ENCODE data around the gene TRAPPC8. TPM values are rescaled to one million over a fixed set of nuclear protein-coding genes. Genes with fewer than 3 reads are reported as not detected.
A peak's percentile ranks its signal among the peaks of the same experiment; 100 is the strongest.

Gene TRAPPC8
- total and polyA plus RNA-seq, 2 of the 13 experiments (the other 11 are each of a cell fraction or from before 2014, with no cell fraction given): 34.6 to 50.8 TPM

- peak; percentile 35; the same call in 1 of the 2 replicates for TF ChIP-seq BORCS8-MEF2B (CRISPR knock-in tag; IDR thresholded peaks at IDR 0.05)
- no peak for TF ChIP-seq EED (CRISPR knock-in tag; IDR thresholded peaks at IDR 0.05)
- no peak for TF ChIP-seq ZNF292 (CRISPR knock-in tag; IDR thresholded peaks at IDR 0.05; ENCODE audit: borderline replicate concordance, low read depth)
- no peak for TF ChIP-seq ZSCAN31 (CRISPR knock-in tag; IDR thresholded peaks at IDR 0.05; ENCODE audit: low read depth)
- TF ChIP-seq GTF3A (CRISPR knock-in tag; conservative IDR thresholded peaks at IDR 0.05): no peak
- TF ChIP-seq THYN1 (CRISPR knock-in tag; IDR thresholded peaks at IDR 0.05; ENCODE audit: borderline replicate concordance, low read depth): no peak
- no peak for TF ChIP-seq ZNF136 (CRISPR knock-in tag; IDR thresholded peaks at IDR 0.05; ENCODE audit: low read depth)
- TF ChIP-seq ZFY (CRISPR knock-in tag; IDR thresholded peaks at IDR 0.05): no peak
- no peak for TF ChIP-seq ARNTL (CRISPR knock-in tag; IDR thresholded peaks at IDR 0.05)
- no peak for TF ChIP-seq ZNF33B (CRISPR knock-in tag; IDR thresholded peaks at IDR 0.05)
- no peak for TF ChIP-seq ZNF580 (CRISPR knock-in tag; IDR thresholded peaks at IDR 0.05; ENCODE audit: borderline replicate concordance, low read depth)
- TF ChIP-seq ZNF564 (CRISPR knock-in tag; IDR thresholded peaks at IDR 0.05): no peak
- TF ChIP-seq SRSF1 (optimal IDR thresholded peaks at IDR 0.05; ENCODE audit: low read depth, low read length): no peak
- 0 out of 2 replicates have a peak, but pooled peaks have one; percentile 28 for TF ChIP-seq ZNF263 (CRISPR knock-in tag; IDR thresholded peaks at IDR 0.05)
- peak; percentile 61 for TF ChIP-seq ZNF687 (CRISPR knock-in tag; IDR thresholded peaks at IDR 0.05)
- TF ChIP-seq FOXA1 (IDR thresholded peaks at IDR 0.05): no peak
- TF ChIP-seq FOXA1 (CRISPR knock-in tag; IDR thresholded peaks at IDR 0.05): peak; percentile 27; the same call in 1 of the 2 replicates
- no peak for TF ChIP-seq PRPF4 (IDR thresholded peaks at IDR 0.05; ENCODE audit: low read depth, low read length, poor library complexity, severe bottlenecking)
- TF ChIP-seq ZNF337 (CRISPR knock-in tag; IDR thresholded peaks at IDR 0.05; ENCODE audit: borderline replicate concordance, low read depth): no peak
- TF ChIP-seq ZMYM4 (CRISPR knock-in tag; IDR thresholded peaks at IDR 0.05): peak; percentile 50; the same call in 1 of the 2 replicates
- no peak for TF ChIP-seq ADNP (CRISPR knock-in tag; IDR thresholded peaks at IDR 0.05)
- TF ChIP-seq STAT5B (CRISPR knock-in tag; IDR thresholded peaks at IDR 0.05): no peak
- TF ChIP-seq SALL1 (CRISPR knock-in tag; IDR thresholded peaks at IDR 0.05): peak; percentile 50
- no peak for TF ChIP-seq NR2F1 (CRISPR knock-in tag; IDR thresholded peaks at IDR 0.05)
- no peak for TF ChIP-seq FOXP1 (IDR thresholded peaks at IDR 0.05)
- TF ChIP-seq FOXP1 (CRISPR knock-in tag; IDR thresholded peaks at IDR 0.05): no peak
Measured at GRCh38 chr18:31789409-31789808, 153.5 kb downstream of the TRAPPC8 start (continued).
